B cell (primary cell): Measurements from ENCODE around the gene ZNHIT2. TPM values are rescaled to one million over a fixed set of nuclear protein-coding genes. Genes with fewer than 3 reads are reported as not detected.

Experiments used
- ATAC-seq: fragments of 200-7000 bp; cut with Tn5 transposase; one replicate; pipeline ENCODE4 v1.10.0; 2021; ENCODE audit warnings: low read depth, mild to moderate bottlenecking, moderate number of reproducible peaks, moderate library complexity
- CTCF ChIA-PET: fragments of 350-600 bp; sonication (Branson Sonifier 250); formaldehyde crosslinking; loops from one replicate; lab custom pipeline; 2021; ENCODE audit warnings: antibody characterized with exemption, inconsistent platforms; lab: Charles Lee
- POLR2A ChIA-PET: fragments of 350-600 bp; sonication (Branson Sonifier 250); formaldehyde crosslinking; loops from one replicate; lab custom pipeline; 2021; ENCODE audit warnings: antibody characterized with exemption; lab: Charles Lee
- DNase-seq: peaks from one replicate; pipeline ENCODE4 v3.0.0; 2013
- H2AFZ ChIP-seq: 2 replicates; pipeline ENCODE4 v1.6.1; 2012; ENCODE audit warnings: mild to moderate bottlenecking, low read depth, low read length; ENCODE audit not compliant: insufficient read depth, poor library complexity, severe bottlenecking
- H3K27ac ChIP-seq, 2 donors: 1 replicate in 1 of 2; 2 replicates in 1 of 2; pipeline ENCODE4 v1.5.1; 2012 to 2013; ENCODE audit warnings: low read length in 2 of 2, mild to moderate bottlenecking in 2 of 2, moderate library complexity in 1 of 2
- H3K27me3 ChIP-seq, 4 experiments: fragments of 200-600 bp in 1 of 4; sonication (generic) in 1 of 4; replicated peaks in 1 of 4; 1 replicate in 2 of 4; 2 replicates in 2 of 4; pipeline versions ENCODE4 v1.6.1 to v1.7.0; 2013 to 2016; ENCODE audit warnings: low read length in 3 of 4, mild to moderate bottlenecking in 2 of 4, mixed read lengths in 1 of 4, moderate library complexity in 1 of 4; ENCODE audit not compliant: insufficient read depth in 4 of 4, control insufficient read depth in 3 of 4; ENCODE audit errors: control extremely low read depth in 1 of 4
- H3K36me3 ChIP-seq, 2 experiments: replicated peaks in 1 of 2; 1 replicate in 1 of 2; 2 replicates in 1 of 2; pipeline versions ENCODE4 v1.6.1 to v1.7.1; 2013; ENCODE audit warnings: low read length in 1 of 2; ENCODE audit not compliant: insufficient read depth in 2 of 2, control insufficient read depth in 1 of 2; ENCODE audit errors: control extremely low read depth in 1 of 2, extremely low read depth in 1 of 2
- H3K4me1 ChIP-seq, 2 donors: fragments of 200-600 bp in 1 of 2; sonication (generic) in 1 of 2; 1 replicate in 1 of 2; 2 replicates in 1 of 2; pipeline versions ENCODE4 v1.5.1 to v1.6.1; 2013 to 2017; ENCODE audit warnings: low read length in 2 of 2; ENCODE audit not compliant: control insufficient read depth in 2 of 2, insufficient read depth in 2 of 2
- H3K4me2 ChIP-seq: replicated peaks from 2 replicates; pipeline ENCODE3; 2012; ENCODE audit warnings: mild to moderate bottlenecking, low read depth, low read length; ENCODE audit not compliant: poor library complexity, severe bottlenecking
- H3K4me3 ChIP-seq, 5 experiments: fragments of 200-600 bp in 1 of 5; sonication (generic) in 1 of 5; 1 replicate in 3 of 5; 2 replicates in 2 of 5; pipeline versions ENCODE4 v1.5.1 to v1.7.0; 2011 to 2016; ENCODE audit warnings: low read length in 4 of 5, mild to moderate bottlenecking in 4 of 5, low read depth in 2 of 5, control low read depth in 1 of 5, moderate library complexity in 1 of 5; ENCODE audit not compliant: insufficient read depth in 1 of 5; ENCODE audit errors: control extremely low read depth in 1 of 5, extremely low read depth in 1 of 5
- H3K79me2 ChIP-seq: fragments of 200-600 bp; sonication (generic); one replicate; pipeline ENCODE4 v1.6.0; 2016; ENCODE audit warnings: low read length; ENCODE audit not compliant: control insufficient read depth, insufficient read depth
- H3K9ac ChIP-seq: fragments of 200-600 bp; sonication (generic); 2 replicates; pipeline ENCODE4 v1.6.1; 2017; ENCODE audit warnings: mild to moderate bottlenecking, low read length, moderate library complexity
- H3K9me3 ChIP-seq, 3 donors: one replicate each; pipeline versions ENCODE4 v1.6.1 to v1.7.1; 2013; ENCODE audit warnings: low read length in 2 of 3; ENCODE audit not compliant: control insufficient read depth in 2 of 3, insufficient read depth in 1 of 3; ENCODE audit errors: control extremely low read depth in 1 of 3
- H4K20me1 ChIP-seq: 2 replicates; pipeline ENCODE4 v1.6.0; 2012; ENCODE audit warnings: mild to moderate bottlenecking, low read length; ENCODE audit not compliant: insufficient read depth, control insufficient read depth, poor library complexity, severe bottlenecking
- H3K27ac Mint-ChIP-seq: one replicate; pipeline ENCODE4 v1.8.0; 2021; ENCODE audit warnings: mixed read lengths
- H3K27me3 Mint-ChIP-seq: one replicate; pipeline ENCODE4 v1.8.0; 2021; ENCODE audit warnings: mixed read lengths
- H3K4me1 Mint-ChIP-seq: one replicate; pipeline ENCODE4 v1.8.0; 2021; ENCODE audit warnings: mixed read lengths
- H3K4me3 Mint-ChIP-seq: one replicate; pipeline ENCODE4 v1.8.0; 2021; ENCODE audit warnings: mixed read lengths
- H3K9me3 Mint-ChIP-seq: one replicate; pipeline ENCODE4 v1.8.0; 2022; ENCODE audit warnings: mixed read lengths; ENCODE audit not compliant: insufficient read depth
- EZH2 ChIP-seq: IDR thresholded peaks from 2 replicates; pipeline ENCODE4 v1.6.1; 2012; ENCODE audit warnings: borderline replicate concordance, low read depth, mild to moderate bottlenecking, moderate library complexity, low read length; ENCODE audit not compliant: insufficient read depth, poor library complexity, severe bottlenecking
- WGBS: methylation state at CpG from one replicate; pipeline ENCODE4 v1.1.5; 2013; ENCODE audit warnings: missing lambda C conversion rate; ENCODE audit not compliant: insufficient coverage; 5-methylcytosine and 5-hydroxymethylcytosine counted together
- intact Hi-C: fragments of 100-400 bp; cut with micrococcal nuclease; formaldehyde crosslinking; loops from one replicate; pipeline ENCODE4 v1.10.0; 2022
- polyA plus RNA-seq: library from polyadenylated mRNA; depleted of rRNA; stranded (reverse); fragments of >200 nt; gene quantifications from 2 replicates; pipeline ENCODE4 v1.2.3, GENCODE V29; 2012
- total RNA-seq, 2 donors: library from RNA; stranded (reverse); fragments of 120-200 nt in 1 of 2; gene quantifications; 1 replicate in 1 of 2; 2 replicates in 1 of 2; pipeline versions ENCODE4 v1.2.3 to v1.2.4, GENCODE V29; 2013 to 2022
- TF ChIP-seq, protein P1 (sequence below): fragments of 200-600 bp; IDR thresholded peaks from one replicate; pipeline ENCODE4 v1.8.0; 2022; ENCODE audit warnings: antibody characterized with exemption, mild to moderate bottlenecking

The ZNHIT2 gene
- total and polyA plus RNA-seq, 2 donors (not counting 1 experiment from before 2014, with no cell fraction given), result 6.2 to 14.1 TPM

DNA sequence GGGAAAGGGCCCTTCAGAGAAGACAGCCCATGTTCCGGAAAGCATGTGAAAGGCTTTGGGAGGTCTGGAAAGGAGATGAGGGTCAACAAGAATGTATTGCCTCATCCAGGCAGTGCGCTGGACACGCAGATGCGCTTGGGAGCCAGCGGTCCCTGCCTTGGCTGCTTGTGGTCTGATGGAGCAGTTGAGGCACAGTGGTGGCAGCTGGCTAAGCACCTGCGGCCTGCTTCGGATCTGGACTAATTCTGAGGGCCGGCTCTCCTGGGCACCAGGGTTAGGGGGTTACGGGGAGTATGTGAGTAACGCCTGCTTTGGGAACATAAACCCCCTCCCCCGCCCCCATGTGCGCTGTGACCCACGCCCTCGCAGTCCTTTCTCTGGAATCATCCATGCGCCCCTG is 10.4 kb downstream of the ZNHIT2 start:
- H3K27me3 Mint-ChIP-seq, result no peaks in the 10 kb centered on the region
- POLR2A ChIA-PET, result no interaction called here
- no peaks in the 10 kb centered on the region for H3K9me3 Mint-ChIP-seq
- WGBS, result 98% methylated on average over 8 of the region's 15 CpGs
- Histone ChIP-seq H3K4me3 (no peak overlapping the region), H2AFZ (no peak overlapping the region), H3K4me1 (peaks cover 12 to 22% of the 10 kb centered on the region in 2 donors), H3K79me2 (peaks cover 48% of the 10 kb centered on the region), H3K9ac (no peak overlapping the region), H3K4me2 (no peak overlapping the region), H3K27me3 (no peaks in the 10 kb centered on the region), H3K9me3 (no peaks in the 10 kb centered on the region), H4K20me1 (peaks cover 39% of the 10 kb centered on the region), H3K36me3 (peaks cover 0 to 46% of the 10 kb centered on the region in 2 experiments), H3K27ac (no peak overlapping the region)
- no peak for TF ChIP-seq EZH2
- TF ChIP-seq, protein P1, sequence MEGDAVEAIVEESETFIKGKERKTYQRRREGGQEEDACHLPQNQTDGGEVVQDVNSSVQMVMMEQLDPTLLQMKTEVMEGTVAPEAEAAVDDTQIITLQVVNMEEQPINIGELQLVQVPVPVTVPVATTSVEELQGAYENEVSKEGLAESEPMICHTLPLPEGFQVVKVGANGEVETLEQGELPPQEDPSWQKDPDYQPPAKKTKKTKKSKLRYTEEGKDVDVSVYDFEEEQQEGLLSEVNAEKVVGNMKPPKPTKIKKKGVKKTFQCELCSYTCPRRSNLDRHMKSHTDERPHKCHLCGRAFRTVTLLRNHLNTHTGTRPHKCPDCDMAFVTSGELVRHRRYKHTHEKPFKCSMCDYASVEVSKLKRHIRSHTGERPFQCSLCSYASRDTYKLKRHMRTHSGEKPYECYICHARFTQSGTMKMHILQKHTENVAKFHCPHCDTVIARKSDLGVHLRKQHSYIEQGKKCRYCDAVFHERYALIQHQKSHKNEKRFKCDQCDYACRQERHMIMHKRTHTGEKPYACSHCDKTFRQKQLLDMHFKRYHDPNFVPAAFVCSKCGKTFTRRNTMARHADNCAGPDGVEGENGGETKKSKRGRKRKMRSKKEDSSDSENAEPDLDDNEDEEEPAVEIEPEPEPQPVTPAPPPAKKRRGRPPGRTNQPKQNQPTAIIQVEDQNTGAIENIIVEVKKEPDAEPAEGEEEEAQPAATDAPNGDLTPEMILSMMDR, result no peak
- no peak overlapping the region for H3K27ac Mint-ChIP-seq
- CTCF ChIA-PET, result interaction anchor here (7.6 to 7.7 kb wide), 2 partner anchors 9 to 74 kb away, joined by 96 to 118 read pairs; partner anchors contain the start of genes CAPN1 and VPS51
- DNase-seq (no peak), ATAC-seq (no peak)
- H3K4me3 Mint-ChIP-seq, result no peak overlapping the region
- intact Hi-C loops, result no loop called here
- peaks cover 24% of the 10 kb centered on the region for H3K4me1 Mint-ChIP-seq

GRCh38 chr11:65104628-65105027 is 12.9 kb downstream of the ZNHIT2 start:
- no peak overlapping the region for H3K4me3 Mint-ChIP-seq

More at GRCh38 chr11:65104628-65105027, 12.9 kb downstream of the ZNHIT2 start:
- DNase-seq (no peak), ATAC-seq (no peak)
- Histone ChIP-seq H4K20me1 (peaks cover 23% of the 10 kb centered on the region), H3K9me3 (no peaks in the 10 kb centered on the region), H3K9ac (no peak overlapping the region), H3K79me2 (peaks cover 55% of the 10 kb centered on the region), H3K27me3 (no peaks in the 10 kb centered on the region), H2AFZ (no peak overlapping the region), H3K4me2 (no peak overlapping the region), H3K4me1 (no peaks in the 10 kb centered on the region), H3K27ac (no peak overlapping the region), H3K4me3 (no peak overlapping the region), H3K36me3 (peaks cover 0 to 52% of the 10 kb centered on the region in 2 experiments)
- intact Hi-C loops, result no loop called here
- TF ChIP-seq, protein P1, result no peak
- TF ChIP-seq EZH2, result no peak
- H3K4me1 Mint-ChIP-seq, result peaks cover 6% of the 10 kb centered on the region
- H3K27ac Mint-ChIP-seq, result no peak overlapping the region
- no peaks in the 10 kb centered on the region for H3K27me3 Mint-ChIP-seq
- no CpG with 5 or more reads among the region's 4 CpGs for WGBS
- ChIA-PET CTCF (no interaction called here), POLR2A (no interaction called here)
- no peaks in the 10 kb centered on the region for H3K9me3 Mint-ChIP-seq
